ENCODE data around the gene GUCY2D. TPM values are rescaled to one million over a fixed set of nuclear protein-coding genes. Genes with fewer than 3 reads are reported as not detected.

Gene GUCY2D
- total and polyA plus RNA-seq, 2 experiments from 2014 or later = 0.07 to 0.08 TPM

- TF ChIP-seq, protein P1, sequence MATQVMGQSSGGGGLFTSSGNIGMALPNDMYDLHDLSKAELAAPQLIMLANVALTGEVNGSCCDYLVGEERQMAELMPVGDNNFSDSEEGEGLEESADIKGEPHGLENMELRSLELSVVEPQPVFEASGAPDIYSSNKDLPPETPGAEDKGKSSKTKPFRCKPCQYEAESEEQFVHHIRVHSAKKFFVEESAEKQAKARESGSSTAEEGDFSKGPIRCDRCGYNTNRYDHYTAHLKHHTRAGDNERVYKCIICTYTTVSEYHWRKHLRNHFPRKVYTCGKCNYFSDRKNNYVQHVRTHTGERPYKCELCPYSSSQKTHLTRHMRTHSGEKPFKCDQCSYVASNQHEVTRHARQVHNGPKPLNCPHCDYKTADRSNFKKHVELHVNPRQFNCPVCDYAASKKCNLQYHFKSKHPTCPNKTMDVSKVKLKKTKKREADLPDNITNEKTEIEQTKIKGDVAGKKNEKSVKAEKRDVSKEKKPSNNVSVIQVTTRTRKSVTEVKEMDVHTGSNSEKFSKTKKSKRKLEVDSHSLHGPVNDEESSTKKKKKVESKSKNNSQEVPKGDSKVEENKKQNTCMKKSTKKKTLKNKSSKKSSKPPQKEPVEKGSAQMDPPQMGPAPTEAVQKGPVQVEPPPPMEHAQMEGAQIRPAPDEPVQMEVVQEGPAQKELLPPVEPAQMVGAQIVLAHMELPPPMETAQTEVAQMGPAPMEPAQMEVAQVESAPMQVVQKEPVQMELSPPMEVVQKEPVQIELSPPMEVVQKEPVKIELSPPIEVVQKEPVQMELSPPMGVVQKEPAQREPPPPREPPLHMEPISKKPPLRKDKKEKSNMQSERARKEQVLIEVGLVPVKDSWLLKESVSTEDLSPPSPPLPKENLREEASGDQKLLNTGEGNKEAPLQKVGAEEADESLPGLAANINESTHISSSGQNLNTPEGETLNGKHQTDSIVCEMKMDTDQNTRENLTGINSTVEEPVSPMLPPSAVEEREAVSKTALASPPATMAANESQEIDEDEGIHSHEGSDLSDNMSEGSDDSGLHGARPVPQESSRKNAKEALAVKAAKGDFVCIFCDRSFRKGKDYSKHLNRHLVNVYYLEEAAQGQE (IDR thresholded peaks at IDR 0.05; ENCODE audit: unreplicated experiment) = no peak
- TF ChIP-seq POLR2AphosphoS5 (IDR thresholded peaks at IDR 0.05; ENCODE audit: low read depth) (no peak), ETS1 (IDR thresholded peaks at IDR 0.05) (no peak), EZH2 (IDR thresholded peaks at IDR 0.05; ENCODE audit: low read depth, unreplicated experiment) (no peak), ZNF114 (CRISPR knock-in tag; IDR thresholded peaks at IDR 0.05) (no peak), EZH2phosphoT487 (IDR thresholded peaks at IDR 0.05; ENCODE audit: unreplicated experiment) (no peak), NANOG (IDR thresholded peaks at IDR 0.05; ENCODE audit: borderline replicate concordance) (no peak), CTCF (conservative IDR thresholded peaks at IDR 0.05; ENCODE audit: low read depth in 2 of 2) (no peak), CREB1 (CRISPR knock-in tag; IDR thresholded peaks at IDR 0.05; ENCODE audit: low read depth) (no peak)
Observed at GRCh38 chr17:8052256-8053252, 50.1 kb downstream of the GUCY2D start (continued).

GRCh38 chr17:8053600-8053999 is 51.2 kb downstream of the GUCY2D start:
- Histone ChIP-seq H3K4me1 (ENCODE audit: insufficient read depth) (peaks cover 6% of the 10 kb centered on the region), H3K4me3 (no peak overlapping the region), H4K20me1 (replicated peaks; ENCODE audit: insufficient read depth) (no peaks in the 10 kb centered on the region), H3K4me2 (no peak overlapping the region), H3K36me3 (ENCODE audit: insufficient read depth) (no peaks in the 10 kb centered on the region), H3K27me3 (ENCODE audit: insufficient read depth) (peaks cover 12% of the 10 kb centered on the region), H3K79me2 (replicated peaks; ENCODE audit: insufficient read depth) (no peaks in the 10 kb centered on the region), H3K27ac (ENCODE audit: low read depth) (no peak overlapping the region), H3K9me2 (ENCODE audit: insufficient read depth) (no peaks in the 10 kb centered on the region), H2AFZ (no peak overlapping the region), H3F3A (replicated peaks; ENCODE audit: low read depth) (no peaks in the 10 kb centered on the region)
- Mint-ChIP-seq H3K9me3 (no peaks in the 10 kb centered on the region), H3K27ac (no peak overlapping the region), H3K4me3 (no peak overlapping the region), H3K4me1 (peaks cover 4% of the 10 kb centered on the region; the same call in 1 of the 3 replicates), H3K36me3 (ENCODE audit: low read depth) (no peaks in the 10 kb centered on the region), H3K27me3 (ENCODE audit: insufficient read depth, low read depth, poor library complexity) (peaks cover 2% of the 10 kb centered on the region)
- no peak for ATAC-seq
- no peak for DNase-seq (ENCODE audit: low spot score)
- TF ChIP-seq CTCF (conservative IDR thresholded peaks at IDR 0.05; ENCODE audit: low read depth in 2 of 2) (no peak), STAT1 (IDR thresholded peaks at IDR 0.05; ENCODE audit: unreplicated experiment) (no peak), CREB1 (CRISPR knock-in tag; IDR thresholded peaks at IDR 0.05; ENCODE audit: low read depth) (peak; percentile 41; the same call in 1 of the 2 replicates)

Measured in GM23338 (cell line).